SU-DHL-6 (cell line): ENCODE measurements around the gene LEF1.

Experiments used
- H2AFZ ChIP-seq: fragments of 200-600 bp; sonication (generic); 2 replicates; pipeline ENCODE4 v1.6.1; 2014; ENCODE audit warnings: low read depth, mild to moderate bottlenecking, moderate library complexity, mixed read lengths, antibody characterized with exemption, low read length; ENCODE audit not compliant: severe bottlenecking
- H3F3A ChIP-seq: fragments of 200-600 bp; shearing (Covaris generic); 2 replicates; pipeline ENCODE4 v1.6.0; 2016; ENCODE audit warnings: antibody characterized with exemption, mild to moderate bottlenecking; ENCODE audit not compliant: insufficient read depth
- H3K27ac ChIP-seq: fragments of 200-600 bp; sonication (generic); 2 replicates; pipeline ENCODE4 v1.5.1; 2016; ENCODE audit warnings: low read depth, mild to moderate bottlenecking, low read length, moderate library complexity, mixed read lengths
- H3K27me3 ChIP-seq: fragments of 200-600 bp; sonication (generic), shearing (Covaris generic); 2 replicates; pipeline ENCODE4 v1.6.0; 2014; ENCODE audit warnings: mild to moderate bottlenecking, low read length
- H3K36me3 ChIP-seq: fragments of 200-600 bp; sonication (generic); 2 replicates; pipeline ENCODE4 v1.6.1; 2014; ENCODE audit warnings: mild to moderate bottlenecking, low read length, mixed read lengths
- H3K4me2 ChIP-seq: fragments of 300-600, 200-600 bp; shearing (Covaris generic), sonication (generic); 2 replicates; pipeline ENCODE4 v1.6.0; 2014; ENCODE audit warnings: low read length, low read depth, mild to moderate bottlenecking; ENCODE audit not compliant: poor library complexity, severe bottlenecking
- H3K4me3 ChIP-seq: fragments of 200-600 bp; sonication (generic); 2 replicates; pipeline ENCODE4 v1.5.1; 2014; ENCODE audit warnings: antibody characterized with exemption, low read length, mild to moderate bottlenecking, mixed read lengths; ENCODE audit not compliant: insufficient read depth, poor library complexity, severe bottlenecking
- H3K79me2 ChIP-seq: fragments of 200-600 bp; sonication (generic); 2 replicates; pipeline ENCODE4 v1.6.1; 2014; ENCODE audit warnings: mild to moderate bottlenecking, low read length, moderate library complexity; ENCODE audit not compliant: insufficient read depth
- H3K9ac ChIP-seq: fragments of 200-600 bp; sonication (generic); 2 replicates; pipeline ENCODE4 v1.7.0; 2014; ENCODE audit warnings: mild to moderate bottlenecking, low read length
- H3K9me2 ChIP-seq: fragments of 200-600 bp; sonication (generic); replicated peaks from 2 replicates; pipeline ENCODE4 v1.6.1; 2014; ENCODE audit warnings: low read length; ENCODE audit not compliant: insufficient read depth
- H3K9me3 ChIP-seq: fragments of 200-600 bp; sonication (generic); 2 replicates; pipeline ENCODE4 v1.6.1; 2014; ENCODE audit warnings: low read length, mixed read lengths; ENCODE audit not compliant: insufficient read depth
- H4K20me1 ChIP-seq: fragments of 200-600 bp; sonication (generic); 2 replicates; pipeline ENCODE4 v1.6.1; 2014; ENCODE audit warnings: low read depth, mild to moderate bottlenecking, antibody characterized with exemption, low read length, moderate library complexity, mixed read lengths
- CTCF ChIP-seq: fragments of 200-600 bp; sonication (generic); IDR thresholded peaks from one replicate; pipeline ENCODE4 v1.5.1; 2017; ENCODE audit warnings: antibody characterized with exemption, mild to moderate bottlenecking, low read length, moderate library complexity; ENCODE audit not compliant: insufficient read depth, poor library complexity, severe bottlenecking
- EZH2phosphoT487 ChIP-seq: fragments of 200-600 bp; sonication (generic), shearing (Covaris generic); conservative IDR thresholded peaks from 2 replicates; pipeline ENCODE4 v1.6.1; 2018; ENCODE audit warnings: mild to moderate bottlenecking, antibody characterized with exemption, low read length, moderate library complexity, mixed read lengths

Gene LEF1

GRCh38 chr4:108043526-108043925 lies 125.2 kb downstream of the LEF1 start:
- H3K27me3 ChIP-seq = no peaks in the 10 kb centered on the region

GRCh38 chr4:108042927-108043326 lies 125.8 kb downstream of the LEF1 start:
- Histone ChIP-seq H3K9me3 (no peaks in the 10 kb centered on the region), H3K9me2 (no peaks in the 10 kb centered on the region), H3K9ac (no peak overlapping the region), H4K20me1 (no peaks in the 10 kb centered on the region), H3K79me2 (no peaks in the 10 kb centered on the region), H3K4me3 (no peak overlapping the region), H3K36me3 (peaks cover 3% of the 10 kb centered on the region; the same call in 1 of the 2 replicates), H3K27me3 (no peaks in the 10 kb centered on the region), H3K4me2 (no peak overlapping the region), H3F3A (peaks cover 5% of the 10 kb centered on the region; the same call in 1 of the 2 replicates), H2AFZ (no peak overlapping the region), H3K27ac (peak overlapping the region; percentile 43; the same call in 1 of the 2 replicates)
- no peak for TF ChIP-seq CTCF
- TF ChIP-seq EZH2phosphoT487 = no peak

More at GRCh38 chr4:108043526-108043925, 125.2 kb downstream of the LEF1 start:
- no peaks in the 10 kb centered on the region for H3K79me2 ChIP-seq
- H3K4me2 ChIP-seq = no peak overlapping the region
- TF ChIP-seq EZH2phosphoT487 = no peak
- TF ChIP-seq CTCF = no peak
- H2AFZ ChIP-seq = no peak overlapping the region
- no peaks in the 10 kb centered on the region for H3K9me2 ChIP-seq
- peak overlapping the region; percentile 43 for H3K27ac ChIP-seq
- H4K20me1 ChIP-seq = no peaks in the 10 kb centered on the region
- H3K9ac ChIP-seq = no peak overlapping the region
- H3F3A ChIP-seq = peaks cover 1% of the 10 kb centered on the region; the same call in 1 of the 2 replicates
- no peak overlapping the region for H3K4me3 ChIP-seq
- no peaks in the 10 kb centered on the region for H3K9me3 ChIP-seq
- H3K36me3 ChIP-seq = peaks cover 3% of the 10 kb centered on the region; the same call in 1 of the 2 replicates

GRCh38 chr4:108037884-108038283 lies 130.8 kb downstream of the LEF1 start:
- H3K4me2 ChIP-seq = peak overlapping the region; percentile 40
- H3K27me3 ChIP-seq = no peaks in the 10 kb centered on the region
- no peaks in the 10 kb centered on the region for H3K79me2 ChIP-seq
- H4K20me1 ChIP-seq = no peaks in the 10 kb centered on the region
- H3K9me3 ChIP-seq = no peaks in the 10 kb centered on the region
- H3K4me3 ChIP-seq = no peak overlapping the region
- peaks cover 31% of the 10 kb centered on the region for H3F3A ChIP-seq
- H3K36me3 ChIP-seq = no peaks in the 10 kb centered on the region
- TF ChIP-seq EZH2phosphoT487 (no peak), CTCF (no peak)
- H2AFZ ChIP-seq = no peak overlapping the region
- peak overlapping the region; percentile 100 for H3K27ac ChIP-seq
- H3K9ac ChIP-seq = peak overlapping the region; percentile 23
- no peaks in the 10 kb centered on the region for H3K9me2 ChIP-seq
